Measurements from ENCODE around the gene GOLGA6L2.

The GOLGA6L2 gene

DNA sequence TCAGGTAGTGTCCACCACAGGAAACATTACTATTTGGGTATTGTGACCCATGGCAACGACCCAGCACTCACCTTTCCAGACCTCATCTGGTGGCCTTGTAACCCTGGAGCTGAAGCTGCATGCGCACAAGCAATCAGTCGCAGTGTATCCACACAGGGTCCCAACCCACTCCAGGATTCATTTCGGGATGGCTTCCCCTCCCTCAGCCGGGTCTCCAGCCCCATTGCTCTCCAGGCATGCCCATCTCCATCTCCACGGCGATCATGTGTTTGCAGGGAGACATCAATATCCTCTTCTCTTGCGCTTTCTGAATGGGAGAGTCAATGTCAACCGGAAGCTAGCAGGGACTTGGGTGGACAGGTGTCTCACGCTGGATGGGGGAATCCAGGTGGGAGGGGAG is 35.2 kb downstream of the GOLGA6L2 start:
- Histone ChIP-seq H4K20me1 (ENCODE audit: insufficient read depth, low read length) (no peaks in the 10 kb centered on the region), H3K9ac (ENCODE audit: low read length) (no peak overlapping the region), H3F3A (ENCODE audit: insufficient read depth, low read length) (no peaks in the 10 kb centered on the region), H3K9me2 (ENCODE audit: low read depth, low read length) (no peaks in the 10 kb centered on the region), H3K9me3 (ENCODE audit: low read length) (no peaks in the 10 kb centered on the region), H3K36me3 (ENCODE audit: insufficient read depth, low read length) (no peaks in the 10 kb centered on the region), H3K4me3 (ENCODE audit: low read depth, low read length, poor library complexity, severe bottlenecking) (no peak overlapping the region), H3K4me2 (ENCODE audit: low read length) (no peak overlapping the region), H3K27me3 (ENCODE audit: insufficient read depth, low read length) (no peaks in the 10 kb centered on the region), H3K79me2 (ENCODE audit: insufficient read depth, low read length) (no peaks in the 10 kb centered on the region), H3K27ac (ENCODE audit: low read depth, low read length, poor library complexity, severe bottlenecking) (no peak overlapping the region), H2AFZ (ENCODE audit: low read length) (no peak overlapping the region), H3K4me1 (ENCODE audit: insufficient read depth, low read length, severe bottlenecking) (no peaks in the 10 kb centered on the region)
- no peak for TF ChIP-seq EZH2 (IDR thresholded peaks at IDR 0.05; ENCODE audit: borderline replicate concordance, low read length)
- TF ChIP-seq, protein P1, sequence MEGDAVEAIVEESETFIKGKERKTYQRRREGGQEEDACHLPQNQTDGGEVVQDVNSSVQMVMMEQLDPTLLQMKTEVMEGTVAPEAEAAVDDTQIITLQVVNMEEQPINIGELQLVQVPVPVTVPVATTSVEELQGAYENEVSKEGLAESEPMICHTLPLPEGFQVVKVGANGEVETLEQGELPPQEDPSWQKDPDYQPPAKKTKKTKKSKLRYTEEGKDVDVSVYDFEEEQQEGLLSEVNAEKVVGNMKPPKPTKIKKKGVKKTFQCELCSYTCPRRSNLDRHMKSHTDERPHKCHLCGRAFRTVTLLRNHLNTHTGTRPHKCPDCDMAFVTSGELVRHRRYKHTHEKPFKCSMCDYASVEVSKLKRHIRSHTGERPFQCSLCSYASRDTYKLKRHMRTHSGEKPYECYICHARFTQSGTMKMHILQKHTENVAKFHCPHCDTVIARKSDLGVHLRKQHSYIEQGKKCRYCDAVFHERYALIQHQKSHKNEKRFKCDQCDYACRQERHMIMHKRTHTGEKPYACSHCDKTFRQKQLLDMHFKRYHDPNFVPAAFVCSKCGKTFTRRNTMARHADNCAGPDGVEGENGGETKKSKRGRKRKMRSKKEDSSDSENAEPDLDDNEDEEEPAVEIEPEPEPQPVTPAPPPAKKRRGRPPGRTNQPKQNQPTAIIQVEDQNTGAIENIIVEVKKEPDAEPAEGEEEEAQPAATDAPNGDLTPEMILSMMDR (IDR thresholded peaks at IDR 0.05; ENCODE audit: low read length) = no peak

DNA sequence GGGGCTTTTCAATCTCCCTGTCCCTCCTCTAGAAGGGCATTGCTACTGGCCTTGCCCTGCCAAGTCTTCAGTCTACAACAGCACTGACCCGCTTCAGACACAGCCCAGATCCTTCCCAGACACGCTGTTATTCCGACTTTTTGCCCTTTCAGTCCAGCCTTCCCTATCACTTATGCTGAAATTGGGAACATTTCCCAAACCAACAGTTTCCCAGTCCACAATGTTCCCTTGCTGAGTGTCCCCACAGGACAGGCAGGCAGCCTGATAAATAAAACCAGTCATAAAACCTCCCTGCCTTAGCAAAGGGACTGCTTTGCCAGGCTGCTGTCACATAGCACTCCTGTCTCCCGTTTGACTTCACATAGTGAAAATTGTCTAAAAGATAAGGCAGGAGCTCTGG is 43.5 kb downstream of the GOLGA6L2 start:
- no peaks in the 10 kb centered on the region for H3K36me3 ChIP-seq (ENCODE audit: insufficient read depth, low read length)
- H3K4me1 ChIP-seq (ENCODE audit: insufficient read depth, low read length, severe bottlenecking) = no peaks in the 10 kb centered on the region
- no peaks in the 10 kb centered on the region for H3K27me3 ChIP-seq (ENCODE audit: insufficient read depth, low read length)

DNA sequence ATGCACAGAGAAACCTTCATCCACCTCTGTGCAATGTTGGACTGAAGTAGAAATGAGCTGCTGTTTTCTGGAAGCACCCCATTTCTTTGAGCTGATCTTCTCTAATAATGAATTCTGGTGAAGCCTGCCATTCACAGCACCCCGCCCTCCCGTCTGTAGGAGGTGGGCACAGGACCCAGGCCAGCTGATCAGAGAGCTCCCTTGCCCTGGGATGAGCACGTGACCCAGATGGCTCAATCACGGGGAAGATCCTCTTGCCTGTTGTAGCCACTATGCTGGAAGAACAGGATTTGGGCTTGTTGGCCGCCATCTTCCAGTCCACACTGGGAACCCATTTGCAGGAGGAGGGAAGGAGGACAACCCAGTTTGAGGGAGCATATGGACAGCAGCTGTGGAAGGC is 44.5 kb downstream of the GOLGA6L2 start:
- TF ChIP-seq, protein P1 (IDR thresholded peaks at IDR 0.05; ENCODE audit: low read length) = no peak
- no peak for TF ChIP-seq EZH2 (IDR thresholded peaks at IDR 0.05; ENCODE audit: borderline replicate concordance, low read length)
- no peak overlapping the region for H3K27ac ChIP-seq (ENCODE audit: low read depth, low read length, poor library complexity, severe bottlenecking)
- no peaks in the 10 kb centered on the region for H3K9me3 ChIP-seq (ENCODE audit: low read length)
- H3K9me2 ChIP-seq (ENCODE audit: low read depth, low read length) = no peaks in the 10 kb centered on the region
- H3K79me2 ChIP-seq (ENCODE audit: insufficient read depth, low read length) = no peaks in the 10 kb centered on the region
- no peaks in the 10 kb centered on the region for H4K20me1 ChIP-seq (ENCODE audit: insufficient read depth, low read length)
- no peaks in the 10 kb centered on the region for H3K36me3 ChIP-seq (ENCODE audit: insufficient read depth, low read length)
- H3K4me1 ChIP-seq (ENCODE audit: insufficient read depth, low read length, severe bottlenecking) = no peaks in the 10 kb centered on the region
- no peak overlapping the region for H2AFZ ChIP-seq (ENCODE audit: low read length)
- H3K9ac ChIP-seq (ENCODE audit: low read length) = no peak overlapping the region
- no peak overlapping the region for H3K4me2 ChIP-seq (ENCODE audit: low read length)
- H3K4me3 ChIP-seq (ENCODE audit: low read depth, low read length, poor library complexity, severe bottlenecking) = no peak overlapping the region
- no peaks in the 10 kb centered on the region for H3F3A ChIP-seq (ENCODE audit: insufficient read depth, low read length)
- no peaks in the 10 kb centered on the region for H3K27me3 ChIP-seq (ENCODE audit: insufficient read depth, low read length)

More for the DNA sequence above, 43.5 kb downstream of the GOLGA6L2 start:
- Histone ChIP-seq H3K9ac (ENCODE audit: low read length) (no peak overlapping the region), H3F3A (ENCODE audit: insufficient read depth, low read length) (no peaks in the 10 kb centered on the region), H3K79me2 (ENCODE audit: insufficient read depth, low read length) (no peaks in the 10 kb centered on the region), H3K27ac (ENCODE audit: low read depth, low read length, poor library complexity, severe bottlenecking) (no peak overlapping the region), H3K9me3 (ENCODE audit: low read length) (no peaks in the 10 kb centered on the region), H2AFZ (ENCODE audit: low read length) (no peak overlapping the region), H3K4me2 (ENCODE audit: low read length) (no peak overlapping the region), H3K4me3 (ENCODE audit: low read depth, low read length, poor library complexity, severe bottlenecking) (no peak overlapping the region), H4K20me1 (ENCODE audit: insufficient read depth, low read length) (no peaks in the 10 kb centered on the region), H3K9me2 (ENCODE audit: low read depth, low read length) (no peaks in the 10 kb centered on the region)
- TF ChIP-seq, protein P1 (IDR thresholded peaks at IDR 0.05; ENCODE audit: low read length) = no peak
- no peak for TF ChIP-seq EZH2 (IDR thresholded peaks at IDR 0.05; ENCODE audit: borderline replicate concordance, low read length)

All from OCI-LY1 (cell line).